Suprapubic skin (tissue), 3 donors: ENCODE data around the gene KLRB1.

ENCODE experiments used
- POLR2AphosphoS5 ChIP-seq, 3 donors: sonication (generic); formaldehyde crosslinking; IDR thresholded peaks; one replicate each; pipeline ENCODE4 v1.6.1; 2017; ENCODE audit warnings: antibody characterized with exemption in 3 of 3
- TF ChIP-seq, protein P1 (sequence below), 2 donors: fragments of 200-600 bp in 1 of 2; fragments of 450-650 bp in 1 of 2; sonication (generic) in 1 of 2; IDR thresholded peaks; one replicate each; pipeline ENCODE4 v1.5.1; 2016 to 2019; ENCODE audit warnings: antibody characterized with exemption in 2 of 2, mild to moderate bottlenecking in 1 of 2, moderate library complexity in 1 of 2

DNA sequence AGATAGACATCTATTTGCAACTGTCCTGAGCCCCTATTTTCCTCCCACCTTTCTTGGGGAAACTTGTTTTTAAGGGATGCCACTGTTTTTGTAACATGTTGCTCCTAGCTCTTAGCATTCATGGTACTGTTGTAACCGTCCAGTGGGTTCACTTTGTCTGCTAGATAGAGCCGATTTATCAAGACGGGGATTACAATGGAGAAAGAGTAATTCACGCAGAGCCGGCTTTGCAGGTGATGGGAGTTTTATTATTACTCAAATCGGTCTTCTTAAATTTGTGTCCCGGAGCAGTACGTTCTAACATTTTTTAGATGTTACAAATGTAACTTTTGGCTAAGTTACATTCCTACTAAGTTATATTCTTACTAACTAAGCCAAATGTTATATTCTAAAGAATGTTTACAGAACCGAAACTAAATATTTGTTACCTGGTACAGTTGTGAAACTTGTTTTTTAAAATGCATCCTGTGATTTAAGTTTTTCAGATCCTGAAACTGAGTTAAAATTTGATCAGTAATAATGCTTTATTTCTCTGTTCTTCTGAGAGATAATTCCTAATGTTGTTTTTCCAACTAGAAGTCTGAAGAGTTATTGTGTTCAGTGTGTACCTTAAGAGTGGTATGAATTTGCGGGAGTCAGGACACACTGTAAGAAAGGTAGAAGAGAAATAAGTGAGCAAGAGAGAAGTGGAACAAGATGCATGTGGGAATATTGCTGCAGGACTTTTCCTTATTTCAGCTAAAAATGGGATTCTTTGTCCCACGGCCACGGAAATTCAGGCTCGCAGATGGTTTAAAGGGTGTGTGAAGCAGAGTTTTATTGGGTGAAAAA, 41.2 kb upstream of the KLRB1 start:
- TF ChIP-seq, protein P1, sequence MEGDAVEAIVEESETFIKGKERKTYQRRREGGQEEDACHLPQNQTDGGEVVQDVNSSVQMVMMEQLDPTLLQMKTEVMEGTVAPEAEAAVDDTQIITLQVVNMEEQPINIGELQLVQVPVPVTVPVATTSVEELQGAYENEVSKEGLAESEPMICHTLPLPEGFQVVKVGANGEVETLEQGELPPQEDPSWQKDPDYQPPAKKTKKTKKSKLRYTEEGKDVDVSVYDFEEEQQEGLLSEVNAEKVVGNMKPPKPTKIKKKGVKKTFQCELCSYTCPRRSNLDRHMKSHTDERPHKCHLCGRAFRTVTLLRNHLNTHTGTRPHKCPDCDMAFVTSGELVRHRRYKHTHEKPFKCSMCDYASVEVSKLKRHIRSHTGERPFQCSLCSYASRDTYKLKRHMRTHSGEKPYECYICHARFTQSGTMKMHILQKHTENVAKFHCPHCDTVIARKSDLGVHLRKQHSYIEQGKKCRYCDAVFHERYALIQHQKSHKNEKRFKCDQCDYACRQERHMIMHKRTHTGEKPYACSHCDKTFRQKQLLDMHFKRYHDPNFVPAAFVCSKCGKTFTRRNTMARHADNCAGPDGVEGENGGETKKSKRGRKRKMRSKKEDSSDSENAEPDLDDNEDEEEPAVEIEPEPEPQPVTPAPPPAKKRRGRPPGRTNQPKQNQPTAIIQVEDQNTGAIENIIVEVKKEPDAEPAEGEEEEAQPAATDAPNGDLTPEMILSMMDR (IDR thresholded peaks at IDR 0.05) = no peak
- no peak for TF ChIP-seq POLR2AphosphoS5 (IDR thresholded peaks at IDR 0.05)
